ENCODE data around the gene NNAT.
A peak's percentile ranks its signal among the peaks of the same experiment; 100 is the strongest.

The NNAT gene

DNA sequence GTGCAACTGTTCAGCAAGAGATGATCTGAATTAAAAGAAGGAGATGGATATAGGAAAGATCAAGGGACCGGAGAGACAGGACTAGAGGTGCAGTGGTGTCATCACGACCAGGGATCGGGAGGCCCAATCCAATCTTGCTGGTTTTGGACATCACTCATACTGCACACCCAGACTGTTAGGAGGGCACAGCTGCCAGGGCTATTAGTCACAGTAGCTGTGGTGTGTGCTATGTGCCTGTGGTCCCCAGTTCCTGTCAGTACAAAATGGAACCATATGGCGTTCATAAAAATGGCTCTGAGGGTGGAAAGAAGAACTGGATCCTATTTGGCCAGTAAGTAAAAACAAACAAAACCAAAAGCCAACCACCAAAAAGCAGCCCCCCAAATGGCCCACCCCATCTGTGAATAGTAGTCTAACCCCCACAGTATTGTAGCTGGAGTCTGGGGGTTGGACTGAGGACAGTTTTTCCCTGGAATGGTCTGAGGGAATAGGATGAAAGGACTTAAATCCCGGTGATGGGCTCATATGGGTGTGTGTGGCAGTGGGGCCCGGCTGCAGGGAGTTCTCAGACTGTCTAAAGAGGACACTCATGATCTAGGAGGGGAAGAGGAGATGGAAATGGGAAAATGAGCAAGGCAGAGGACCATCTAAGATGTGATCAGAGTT lies 9.3 kb upstream of the NNAT start:
- DNase-seq (ENCODE audit: extremely low read depth, low read depth), result peak; percentile 49
- TF ChIP-seq, protein P1, sequence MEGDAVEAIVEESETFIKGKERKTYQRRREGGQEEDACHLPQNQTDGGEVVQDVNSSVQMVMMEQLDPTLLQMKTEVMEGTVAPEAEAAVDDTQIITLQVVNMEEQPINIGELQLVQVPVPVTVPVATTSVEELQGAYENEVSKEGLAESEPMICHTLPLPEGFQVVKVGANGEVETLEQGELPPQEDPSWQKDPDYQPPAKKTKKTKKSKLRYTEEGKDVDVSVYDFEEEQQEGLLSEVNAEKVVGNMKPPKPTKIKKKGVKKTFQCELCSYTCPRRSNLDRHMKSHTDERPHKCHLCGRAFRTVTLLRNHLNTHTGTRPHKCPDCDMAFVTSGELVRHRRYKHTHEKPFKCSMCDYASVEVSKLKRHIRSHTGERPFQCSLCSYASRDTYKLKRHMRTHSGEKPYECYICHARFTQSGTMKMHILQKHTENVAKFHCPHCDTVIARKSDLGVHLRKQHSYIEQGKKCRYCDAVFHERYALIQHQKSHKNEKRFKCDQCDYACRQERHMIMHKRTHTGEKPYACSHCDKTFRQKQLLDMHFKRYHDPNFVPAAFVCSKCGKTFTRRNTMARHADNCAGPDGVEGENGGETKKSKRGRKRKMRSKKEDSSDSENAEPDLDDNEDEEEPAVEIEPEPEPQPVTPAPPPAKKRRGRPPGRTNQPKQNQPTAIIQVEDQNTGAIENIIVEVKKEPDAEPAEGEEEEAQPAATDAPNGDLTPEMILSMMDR (IDR thresholded peaks at IDR 0.05; ENCODE audit: low read depth, low read length), result no peak

DNA sequence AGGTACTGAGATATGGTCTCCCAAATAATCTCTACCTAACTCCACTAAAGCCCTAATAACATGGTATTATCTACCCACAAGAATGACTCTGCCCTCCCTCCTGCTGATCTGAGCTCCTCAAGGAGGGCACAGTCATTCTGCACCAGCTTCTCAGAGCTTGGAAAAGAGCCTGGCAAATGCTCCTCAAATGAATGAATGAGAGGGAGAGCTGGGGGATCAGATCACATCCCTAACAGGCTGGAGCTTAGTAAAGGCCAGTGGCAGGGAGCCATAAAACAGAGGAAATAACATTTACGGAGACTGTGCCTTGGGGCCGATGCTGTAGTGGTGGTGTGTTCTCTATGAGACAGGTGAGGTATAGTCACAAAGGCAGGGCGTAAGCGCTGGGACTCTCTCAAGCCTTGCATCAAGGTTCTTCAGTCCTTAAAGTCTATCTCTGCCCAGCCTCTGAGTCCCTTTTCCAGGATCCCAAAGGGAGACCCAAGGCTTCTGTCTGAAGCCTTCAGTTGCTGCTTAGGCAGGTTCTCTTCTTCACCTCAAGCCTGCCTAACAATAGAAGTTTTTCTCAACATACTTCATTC lies 7.2 kb upstream of the NNAT start:
- TF ChIP-seq, protein P1 (IDR thresholded peaks at IDR 0.05; ENCODE audit: low read depth, low read length), result no peak
- no peak for DNase-seq (ENCODE audit: extremely low read depth, low read depth)

DNA sequence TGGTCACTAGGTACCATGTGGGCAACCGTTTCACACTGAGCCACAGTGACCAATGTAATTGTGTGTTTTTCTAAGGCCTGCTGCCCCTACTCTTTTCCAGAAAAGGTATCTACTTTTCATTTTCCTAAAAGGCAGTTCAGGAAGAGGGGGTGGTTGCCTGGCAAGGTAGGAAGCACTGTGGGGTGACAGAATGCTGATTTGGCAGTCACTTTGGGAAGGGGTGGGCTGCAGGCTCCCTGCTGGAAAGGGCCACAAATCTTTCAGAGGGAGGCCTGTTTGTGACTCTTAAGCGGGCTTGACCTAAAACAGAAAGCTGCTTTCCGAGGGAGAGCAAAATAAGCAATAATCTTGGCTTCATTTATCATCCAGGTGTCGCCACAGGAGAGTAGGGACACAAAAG lies 5.2 kb upstream of the NNAT start:
- TF ChIP-seq, protein P1 (IDR thresholded peaks at IDR 0.05; ENCODE audit: low read depth, low read length), result no peak
- DNase-seq (ENCODE audit: extremely low read depth, low read depth), result no peak

DNA sequence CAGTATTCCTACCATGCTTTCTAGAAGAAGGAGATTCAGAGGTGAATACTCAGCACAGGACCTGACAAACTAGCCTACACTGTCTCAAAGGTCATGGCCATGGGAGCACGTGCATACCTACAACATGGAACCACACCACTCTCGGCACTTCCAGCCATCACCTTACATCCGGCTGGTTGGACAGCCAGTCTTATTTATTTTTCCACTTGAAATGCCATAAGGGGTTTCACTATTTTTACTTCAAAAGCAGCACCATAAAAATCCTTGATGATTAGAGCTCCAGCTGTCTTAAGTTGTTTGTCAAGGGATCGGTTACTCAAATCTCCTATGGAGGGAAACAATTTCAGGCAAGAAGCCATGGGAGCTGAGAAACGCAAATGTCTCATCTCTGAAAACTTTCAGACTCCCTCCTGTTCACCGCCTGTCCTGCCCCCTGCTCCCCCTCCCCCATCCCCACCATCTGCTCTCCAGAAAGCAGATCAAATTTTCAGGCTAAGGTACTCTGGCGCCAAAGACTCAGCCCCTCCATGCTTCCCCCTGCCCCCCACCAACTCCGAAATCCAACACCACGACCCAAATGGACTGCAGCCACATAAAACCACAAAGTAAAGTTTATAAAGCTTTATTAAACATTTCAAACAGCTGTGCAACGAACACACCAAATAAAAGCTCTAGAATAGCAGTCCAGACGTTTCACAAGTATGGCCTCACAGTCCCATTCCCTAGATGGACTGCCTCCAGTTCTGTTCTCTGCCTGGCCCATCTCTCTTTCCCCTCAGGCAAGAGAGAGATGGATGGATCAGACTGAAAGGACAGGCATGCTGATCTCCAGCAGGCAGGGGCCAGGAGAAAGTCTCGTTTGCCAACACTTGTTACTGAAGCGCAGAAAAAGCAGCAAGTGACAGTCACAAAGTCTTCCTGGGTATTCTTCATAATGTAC lies 4.0 kb upstream of the NNAT start:
- DNase-seq (ENCODE audit: extremely low read depth, low read depth), result peak; percentile 83
- TF ChIP-seq, protein P1 (IDR thresholded peaks at IDR 0.05; ENCODE audit: low read depth, low read length), result no peak

DNA sequence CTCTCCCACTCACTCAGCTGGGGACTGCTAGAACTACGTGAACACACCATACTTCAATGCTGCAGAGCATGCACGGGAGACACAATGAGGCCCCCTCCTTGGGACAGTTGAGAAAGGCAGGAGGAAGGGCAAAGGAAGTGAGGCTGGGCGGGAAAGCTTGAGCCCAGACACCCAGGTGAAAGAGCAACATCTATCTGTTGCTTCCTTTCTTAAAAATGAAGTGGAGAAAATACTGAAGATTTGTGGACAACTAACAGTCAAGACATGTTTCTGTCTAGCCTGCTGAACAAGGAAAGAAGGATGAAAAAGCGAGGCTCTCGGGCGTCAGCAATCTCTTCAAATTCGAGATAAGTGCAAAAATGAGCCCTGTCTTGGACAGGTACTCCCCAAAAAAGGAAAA lies 3.0 kb upstream of the NNAT start:
- DNase-seq (ENCODE audit: extremely low read depth, low read depth), result no peak
- TF ChIP-seq, protein P1 (IDR thresholded peaks at IDR 0.05; ENCODE audit: low read depth, low read length), result no peak

DNA sequence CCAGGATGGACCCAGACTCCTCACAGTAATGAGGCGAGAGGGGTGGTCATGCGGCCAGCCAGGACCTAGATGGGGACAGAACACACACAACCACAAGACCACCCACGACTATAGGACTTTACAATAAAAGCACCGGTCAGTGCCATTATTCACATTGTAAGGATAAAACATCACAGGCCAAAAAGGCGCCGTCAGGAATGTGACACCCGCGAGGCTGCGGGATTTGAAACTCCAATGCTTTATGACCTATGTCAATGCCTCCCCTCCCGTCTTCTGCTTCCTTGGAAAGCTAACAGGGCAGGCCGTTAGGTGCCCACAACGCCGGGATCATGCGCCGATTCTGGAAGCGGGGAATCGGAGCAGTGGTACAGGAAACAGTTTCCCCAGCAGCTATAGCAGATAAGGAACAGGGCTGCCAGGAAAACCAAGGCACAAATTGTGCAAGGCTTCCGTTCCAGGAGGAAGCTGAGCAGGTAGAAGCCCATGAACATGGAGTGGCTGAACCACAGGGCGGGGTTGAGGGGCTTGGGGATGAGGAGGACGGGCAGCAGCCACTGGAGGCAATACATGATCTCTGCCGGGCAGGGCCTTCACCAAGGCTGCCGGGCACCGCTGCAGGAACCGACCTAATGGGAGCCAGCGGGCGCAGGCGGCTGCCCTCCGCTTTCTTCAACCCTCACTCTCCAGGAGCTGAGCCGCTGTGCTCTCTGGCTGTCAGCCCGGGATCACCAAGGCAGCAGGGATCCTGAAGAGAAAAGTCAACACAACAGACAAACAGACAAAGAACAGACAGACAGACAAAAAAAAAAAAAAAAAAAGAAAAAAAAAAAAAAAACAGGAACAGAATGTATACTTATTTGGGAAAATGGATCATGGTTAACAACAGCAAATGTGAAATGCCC lies 2.2 kb upstream of the NNAT start:
- DNase-seq (ENCODE audit: extremely low read depth, low read depth), result no peak
- TF ChIP-seq, protein P1 (IDR thresholded peaks at IDR 0.05; ENCODE audit: low read depth, low read length), result no peak
